PC-3 (cell line): ENCODE measurements around the gene FBXW5.

ENCODE experiments used
- CTCF ChIP-seq: fragments of 300-600 bp; sonication (generic); conservative IDR thresholded peaks from 2 replicates; pipeline ENCODE4 v1.5.1; 2017; ENCODE audit warnings: antibody characterized with exemption, low read depth, mild to moderate bottlenecking, low read length
- EZH2phosphoT487 ChIP-seq: fragments of 300-600 bp; sonication (generic); IDR thresholded peaks from 2 replicates; pipeline ENCODE4 v1.6.1; 2018; ENCODE audit warnings: mild to moderate bottlenecking, antibody characterized with exemption, low read length, borderline replicate concordance

GRCh38 chr9:136960212-136960937 lies 15.8 kb upstream of the FBXW5 start:
- TF ChIP-seq EZH2phosphoT487 (no peak), CTCF (no peak)
